Stomach (tissue), 4 donors: ENCODE measurements around the gene VEGFC.

Source experiments
- CTCF ChIP-seq, 7 experiments: fragments of 450-650 bp in 4 of 7; fragments of 200-600 bp in 3 of 7; sonication (generic) in 3 of 7; IDR thresholded peaks; one replicate each; pipeline ENCODE4 v1.5.1; 2016 to 2019; ENCODE audit warnings: antibody characterized with exemption in 7 of 7, control low read depth in 2 of 7, mild to moderate bottlenecking in 1 of 7
- EP300 ChIP-seq: sonication (generic); formaldehyde crosslinking; IDR thresholded peaks from one replicate; pipeline ENCODE4 v1.6.1; 2017; ENCODE audit warnings: antibody characterized with exemption

- TF ChIP-seq CTCF (IDR thresholded peaks at IDR 0.05) (no peak), EP300 (no peak)
Measured at GRCh38 chr4:176708771-176709311, 83.9 kb downstream of the VEGFC start.
